Loucy (cell line): Measurements from ENCODE around the gene PTPRT.

Source experiments
- H2AFZ ChIP-seq: fragments of 200-600 bp; sonication (generic); 2 replicates; pipeline ENCODE4 v1.6.0; 2016; ENCODE audit warnings: antibody characterized with exemption, mild to moderate bottlenecking, low read length, moderate library complexity
- H3F3A ChIP-seq: fragments of 200-600 bp; 2 replicates; pipeline ENCODE4 v1.6.0; 2016; ENCODE audit warnings: antibody characterized with exemption, low read depth, mild to moderate bottlenecking
- H3K27me3 ChIP-seq: fragments of 200-600 bp; sonication (generic); 2 replicates; pipeline ENCODE4 v1.6.1; 2014; ENCODE audit warnings: low read length, mild to moderate bottlenecking; ENCODE audit not compliant: insufficient read depth, poor library complexity, severe bottlenecking
- H3K36me3 ChIP-seq: fragments of 200-600 bp; sonication (generic); 2 replicates; pipeline ENCODE4 v1.6.1; 2016; ENCODE audit warnings: low read length; ENCODE audit not compliant: insufficient read depth
- H3K4me1 ChIP-seq: fragments of 200-600 bp; sonication (generic); 2 replicates; pipeline ENCODE4 v1.5.1; 2014; ENCODE audit warnings: low read length, mild to moderate bottlenecking; ENCODE audit not compliant: insufficient read depth, poor library complexity, severe bottlenecking
- H3K4me2 ChIP-seq: fragments of 200-600 bp; sonication (generic); 2 replicates; pipeline ENCODE4 v1.6.0; 2014; ENCODE audit warnings: antibody characterized with exemption, low read length, low read depth, mild to moderate bottlenecking; ENCODE audit not compliant: poor library complexity, severe bottlenecking
- H3K4me3 ChIP-seq: fragments of 200-600 bp; sonication (generic); 2 replicates; pipeline ENCODE4 v1.5.1; 2014; ENCODE audit warnings: low read length, mild to moderate bottlenecking, mixed read lengths; ENCODE audit not compliant: poor library complexity, severe bottlenecking
- H3K79me2 ChIP-seq: fragments of 200-600 bp; sonication (generic); 2 replicates; pipeline ENCODE4 v1.6.1; 2014; ENCODE audit warnings: low read length; ENCODE audit not compliant: insufficient read depth
- H3K9ac ChIP-seq: fragments of 200-600 bp; sonication (generic); 2 replicates; pipeline ENCODE4 v1.6.0; 2014; ENCODE audit warnings: mild to moderate bottlenecking, low read depth, low read length, moderate library complexity; ENCODE audit not compliant: poor library complexity, severe bottlenecking
- H3K9me2 ChIP-seq: fragments of 200-600 bp; sonication (generic); replicated peaks from 2 replicates; pipeline ENCODE4 v1.6.1; 2016; ENCODE audit warnings: low read depth, low read length, mixed read lengths
- H3K9me3 ChIP-seq: fragments of 200-600 bp; sonication (generic); 2 replicates; pipeline ENCODE4 v1.6.1; 2014; ENCODE audit warnings: mild to moderate bottlenecking, antibody characterized with exemption, low read length, low read depth; ENCODE audit not compliant: insufficient read depth
- H4K20me1 ChIP-seq: fragments of 200-600 bp; sonication (generic); 2 replicates; pipeline ENCODE4 v1.6.0; 2014; ENCODE audit warnings: antibody characterized with exemption, low read length, mild to moderate bottlenecking; ENCODE audit not compliant: insufficient read depth, poor library complexity, severe bottlenecking
- EZH2phosphoT487 ChIP-seq: fragments of 200-600 bp; IDR thresholded peaks from 2 replicates; pipeline ENCODE4 v1.6.1; 2018; ENCODE audit warnings: antibody characterized with exemption, mild to moderate bottlenecking, moderate library complexity, borderline replicate concordance
- TF ChIP-seq, protein P1 (sequence below): fragments of 200-600 bp; sonication (generic); conservative IDR thresholded peaks from 2 replicates; pipeline ENCODE4 v1.5.1; 2014; ENCODE audit warnings: mild to moderate bottlenecking, antibody characterized with exemption, low read length

The PTPRT gene

DNA sequence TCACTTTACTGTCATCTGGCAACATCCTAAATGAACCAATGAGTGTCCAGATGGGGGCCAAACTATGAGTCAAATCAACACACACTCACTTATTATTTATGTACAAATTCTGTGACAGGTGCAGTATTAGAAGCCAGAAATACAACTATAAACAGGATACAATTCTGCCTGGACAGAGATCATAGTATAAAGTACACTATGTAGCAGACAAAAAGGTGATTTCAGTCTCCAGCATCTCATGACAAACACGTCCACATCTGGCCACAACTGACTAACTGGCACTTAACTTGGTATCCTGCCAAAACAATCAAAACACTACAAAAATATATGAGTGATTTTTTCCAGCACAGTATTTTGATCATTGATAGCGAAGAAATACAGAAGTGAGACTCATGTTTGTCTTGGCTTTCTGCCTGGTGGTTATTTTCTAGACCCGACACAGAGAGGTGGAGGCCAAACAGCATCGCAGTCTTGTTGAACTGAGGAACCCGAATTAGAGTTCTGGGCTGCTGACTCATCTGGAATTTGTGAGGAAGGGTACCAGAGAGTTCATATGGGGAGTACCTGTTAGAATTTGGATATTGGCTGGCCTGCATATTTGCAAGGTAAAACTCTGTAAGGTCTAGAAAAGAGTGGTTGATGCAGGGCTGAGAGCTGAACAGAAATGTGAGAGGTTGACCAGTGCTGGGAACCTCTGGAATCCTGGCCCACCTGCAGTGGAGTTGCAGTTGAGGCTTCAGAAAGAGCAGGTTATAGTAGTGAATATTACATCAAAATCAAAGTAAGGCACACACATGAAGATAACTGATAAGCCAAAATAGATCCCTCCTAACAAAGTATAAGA, 475.2 kb downstream of the PTPRT start:
- no peak overlapping the region for H3K4me2 ChIP-seq
- TF ChIP-seq, protein P1, sequence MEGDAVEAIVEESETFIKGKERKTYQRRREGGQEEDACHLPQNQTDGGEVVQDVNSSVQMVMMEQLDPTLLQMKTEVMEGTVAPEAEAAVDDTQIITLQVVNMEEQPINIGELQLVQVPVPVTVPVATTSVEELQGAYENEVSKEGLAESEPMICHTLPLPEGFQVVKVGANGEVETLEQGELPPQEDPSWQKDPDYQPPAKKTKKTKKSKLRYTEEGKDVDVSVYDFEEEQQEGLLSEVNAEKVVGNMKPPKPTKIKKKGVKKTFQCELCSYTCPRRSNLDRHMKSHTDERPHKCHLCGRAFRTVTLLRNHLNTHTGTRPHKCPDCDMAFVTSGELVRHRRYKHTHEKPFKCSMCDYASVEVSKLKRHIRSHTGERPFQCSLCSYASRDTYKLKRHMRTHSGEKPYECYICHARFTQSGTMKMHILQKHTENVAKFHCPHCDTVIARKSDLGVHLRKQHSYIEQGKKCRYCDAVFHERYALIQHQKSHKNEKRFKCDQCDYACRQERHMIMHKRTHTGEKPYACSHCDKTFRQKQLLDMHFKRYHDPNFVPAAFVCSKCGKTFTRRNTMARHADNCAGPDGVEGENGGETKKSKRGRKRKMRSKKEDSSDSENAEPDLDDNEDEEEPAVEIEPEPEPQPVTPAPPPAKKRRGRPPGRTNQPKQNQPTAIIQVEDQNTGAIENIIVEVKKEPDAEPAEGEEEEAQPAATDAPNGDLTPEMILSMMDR: no peak
- TF ChIP-seq EZH2phosphoT487: no peak
- no peak overlapping the region for H3K9ac ChIP-seq

DNA sequence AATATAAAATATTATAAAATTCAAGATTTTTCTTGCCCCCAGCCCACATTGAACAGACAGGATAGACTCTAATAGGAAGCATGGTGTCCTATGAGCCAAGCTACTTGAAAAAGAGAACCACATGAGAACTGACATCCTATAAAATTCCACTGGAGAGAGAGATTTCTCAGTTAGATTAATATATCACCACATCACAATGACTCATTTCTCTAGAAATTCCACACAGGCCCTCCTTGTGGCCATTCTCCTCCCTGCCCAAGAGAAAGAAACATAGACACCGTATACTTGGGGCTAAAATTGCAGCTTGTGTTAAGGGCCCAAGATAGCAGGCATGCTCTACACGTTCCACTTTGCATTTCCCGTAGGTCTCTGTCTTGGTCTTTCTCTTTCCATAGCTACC, 481.4 kb downstream of the PTPRT start:
- Histone ChIP-seq H3K9ac (no peak overlapping the region), H3K4me2 (no peak overlapping the region), H2AFZ (no peak overlapping the region), H3K4me1 (no peaks in the 10 kb centered on the region), H4K20me1 (no peaks in the 10 kb centered on the region), H3K27me3 (no peaks in the 10 kb centered on the region), H3K4me3 (no peak overlapping the region), H3K36me3 (no peaks in the 10 kb centered on the region), H3F3A (no peaks in the 10 kb centered on the region), H3K9me3 (peaks cover 4% of the 10 kb centered on the region; the same call in 1 of the 2 replicates), H3K9me2 (no peaks in the 10 kb centered on the region), H3K79me2 (no peaks in the 10 kb centered on the region)
- TF ChIP-seq, protein P1: no peak
- TF ChIP-seq EZH2phosphoT487: no peak

More for the DNA sequence above, 475.2 kb downstream of the PTPRT start:
- Histone ChIP-seq H3K9me2 (no peaks in the 10 kb centered on the region), H3K9me3 (peaks cover 8% of the 10 kb centered on the region; the same call in 1 of the 2 replicates), H2AFZ (no peak overlapping the region), H3K79me2 (no peaks in the 10 kb centered on the region), H3K4me1 (no peaks in the 10 kb centered on the region), H3K36me3 (no peaks in the 10 kb centered on the region), H3K27me3 (no peaks in the 10 kb centered on the region), H3K4me3 (no peak overlapping the region), H3F3A (no peaks in the 10 kb centered on the region), H4K20me1 (no peaks in the 10 kb centered on the region)

DNA sequence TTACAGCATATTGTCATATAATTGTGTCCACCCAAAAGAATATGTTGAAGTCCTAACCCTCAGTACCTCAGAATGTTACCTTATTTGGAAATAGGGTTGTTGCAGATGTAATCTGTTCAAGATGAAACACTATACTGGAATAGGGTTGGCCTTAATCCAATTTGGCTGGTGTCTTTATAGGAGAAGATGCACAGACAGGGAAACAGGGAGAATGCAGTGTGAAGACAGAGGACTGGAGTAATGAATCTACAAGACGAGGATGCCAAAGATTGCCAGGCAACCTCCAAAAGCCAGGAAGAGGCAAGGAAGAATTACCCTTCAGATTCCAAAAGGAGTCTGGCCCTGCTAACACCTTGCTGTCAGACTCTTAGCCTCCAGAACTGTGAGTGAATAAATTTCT, 482.9 kb downstream of the PTPRT start:
- no peaks in the 10 kb centered on the region for H3K36me3 ChIP-seq
- H3K9ac ChIP-seq: no peak overlapping the region
- H4K20me1 ChIP-seq: no peaks in the 10 kb centered on the region
- peaks cover 4% of the 10 kb centered on the region; the same call in 1 of the 2 replicates for H3K9me3 ChIP-seq
- H3F3A ChIP-seq: no peaks in the 10 kb centered on the region
- no peaks in the 10 kb centered on the region for H3K79me2 ChIP-seq
- TF ChIP-seq, protein P1: no peak
- no peak for TF ChIP-seq EZH2phosphoT487
- H3K27me3 ChIP-seq: no peaks in the 10 kb centered on the region
- no peak overlapping the region for H3K4me3 ChIP-seq
- H3K9me2 ChIP-seq: no peaks in the 10 kb centered on the region
- no peak overlapping the region for H2AFZ ChIP-seq
- no peak overlapping the region for H3K4me2 ChIP-seq
- no peaks in the 10 kb centered on the region for H3K4me1 ChIP-seq
